Measurements from ENCODE around the gene SLC35F5.

The SLC35F5 gene

DNA sequence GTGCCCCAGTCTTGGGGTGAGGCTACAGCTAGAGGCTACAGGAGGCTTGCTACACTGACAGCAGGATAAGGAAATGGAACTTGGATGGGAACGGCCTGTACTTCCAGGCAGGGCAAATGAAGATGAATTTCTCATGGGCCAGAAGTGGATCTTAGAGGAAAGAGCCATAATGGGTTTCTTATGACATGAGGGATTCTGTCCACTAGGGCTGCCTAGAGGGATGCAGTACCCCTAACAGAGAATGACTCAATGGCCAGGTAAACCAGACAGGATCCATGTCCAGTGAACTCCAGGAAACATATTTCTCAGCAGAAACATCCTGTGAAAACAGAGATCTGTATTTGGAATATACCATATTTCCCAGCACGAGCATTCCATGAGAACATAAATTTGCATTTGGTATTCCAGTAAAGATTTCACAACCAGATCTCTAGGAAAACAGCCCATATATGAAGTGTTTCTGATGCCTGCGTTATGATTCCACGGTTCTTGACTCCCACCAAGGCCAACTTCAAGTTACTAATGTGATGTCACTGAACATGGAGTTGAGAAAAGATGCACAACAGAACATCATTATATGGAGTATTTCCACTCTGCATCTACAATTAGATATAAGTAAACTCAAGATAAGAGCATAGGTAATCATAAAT lies 11.5 kb upstream of the SLC35F5 start:
- TF ChIP-seq, protein P1, sequence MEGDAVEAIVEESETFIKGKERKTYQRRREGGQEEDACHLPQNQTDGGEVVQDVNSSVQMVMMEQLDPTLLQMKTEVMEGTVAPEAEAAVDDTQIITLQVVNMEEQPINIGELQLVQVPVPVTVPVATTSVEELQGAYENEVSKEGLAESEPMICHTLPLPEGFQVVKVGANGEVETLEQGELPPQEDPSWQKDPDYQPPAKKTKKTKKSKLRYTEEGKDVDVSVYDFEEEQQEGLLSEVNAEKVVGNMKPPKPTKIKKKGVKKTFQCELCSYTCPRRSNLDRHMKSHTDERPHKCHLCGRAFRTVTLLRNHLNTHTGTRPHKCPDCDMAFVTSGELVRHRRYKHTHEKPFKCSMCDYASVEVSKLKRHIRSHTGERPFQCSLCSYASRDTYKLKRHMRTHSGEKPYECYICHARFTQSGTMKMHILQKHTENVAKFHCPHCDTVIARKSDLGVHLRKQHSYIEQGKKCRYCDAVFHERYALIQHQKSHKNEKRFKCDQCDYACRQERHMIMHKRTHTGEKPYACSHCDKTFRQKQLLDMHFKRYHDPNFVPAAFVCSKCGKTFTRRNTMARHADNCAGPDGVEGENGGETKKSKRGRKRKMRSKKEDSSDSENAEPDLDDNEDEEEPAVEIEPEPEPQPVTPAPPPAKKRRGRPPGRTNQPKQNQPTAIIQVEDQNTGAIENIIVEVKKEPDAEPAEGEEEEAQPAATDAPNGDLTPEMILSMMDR (IDR thresholded peaks at IDR 0.05) = no peak

DNA sequence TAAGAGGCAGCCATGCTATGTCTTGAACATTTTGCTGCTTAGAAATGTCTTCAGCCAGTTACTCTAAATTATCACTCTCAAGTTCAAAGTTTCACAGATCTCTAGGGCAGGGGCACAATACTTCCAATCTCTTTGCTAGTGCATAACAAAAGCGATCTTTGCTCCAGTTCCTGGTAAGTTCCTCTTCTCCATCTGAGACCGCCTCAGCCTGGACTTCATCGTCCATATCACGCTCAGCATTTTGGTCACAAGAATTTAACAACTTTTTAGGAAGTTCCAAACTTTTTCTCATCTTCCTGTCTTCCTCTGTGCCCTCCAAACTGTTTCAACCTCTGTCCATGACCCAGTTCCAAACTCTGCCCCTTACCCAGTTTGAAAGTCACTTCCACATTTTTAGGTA lies 8.8 kb upstream of the SLC35F5 start:
- TF ChIP-seq, protein P1 (IDR thresholded peaks at IDR 0.05) = no peak

DNA sequence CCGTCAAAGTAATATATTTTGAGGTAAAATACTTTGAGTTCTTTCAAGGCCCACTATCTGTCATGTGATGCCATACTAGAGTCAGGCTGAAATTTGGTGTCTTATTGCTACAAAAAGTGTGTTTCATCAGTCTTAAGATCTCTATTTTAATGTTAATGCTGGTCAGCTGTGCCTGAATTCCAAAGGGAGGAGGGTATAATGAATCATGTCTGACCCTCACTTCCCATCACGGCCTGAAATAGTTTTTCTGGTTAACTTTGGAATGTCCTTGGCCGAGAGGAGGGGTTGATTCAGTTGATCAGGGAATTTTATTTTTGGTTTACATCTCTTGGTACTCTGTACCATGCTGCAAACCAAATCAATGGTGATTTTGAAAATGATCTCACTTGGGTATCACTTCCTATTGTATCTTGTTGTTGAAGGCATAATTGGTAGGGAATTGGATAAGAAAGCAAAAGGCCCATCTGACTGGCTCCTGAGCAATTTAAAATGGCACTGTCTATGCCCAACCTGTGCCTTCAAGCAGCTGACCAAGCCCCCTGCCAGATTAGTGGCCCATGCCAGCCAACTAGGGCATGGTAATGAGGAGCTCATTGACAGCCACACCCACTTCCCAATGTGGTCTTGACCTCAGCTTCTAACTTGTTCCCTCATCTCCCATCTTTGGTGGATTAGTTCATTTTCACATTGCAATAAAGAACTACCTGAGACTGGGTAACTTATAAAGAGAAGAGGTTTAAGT lies 6.1 kb upstream of the SLC35F5 start:
- TF ChIP-seq, protein P1 (IDR thresholded peaks at IDR 0.05) = no peak

DNA sequence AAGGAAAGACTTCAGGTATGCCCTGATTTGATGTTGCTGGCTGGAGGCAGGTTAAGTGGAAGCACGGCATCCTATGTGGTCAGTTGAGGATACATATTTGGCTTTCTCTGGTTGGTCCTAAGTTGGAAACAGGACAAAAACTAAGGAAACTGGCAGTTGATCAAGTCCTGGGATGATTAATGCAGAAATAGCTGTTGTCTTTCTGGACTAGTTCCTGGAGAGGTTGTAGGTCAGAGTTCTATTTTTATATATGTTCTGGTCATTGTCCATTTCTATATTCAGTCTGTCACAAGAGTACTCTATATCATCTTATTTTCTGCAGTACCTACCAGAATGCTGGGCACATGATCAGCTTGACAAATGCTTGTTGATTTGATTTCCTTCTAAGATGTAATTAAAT lies 4.0 kb upstream of the SLC35F5 start:
- TF ChIP-seq, protein P1 (IDR thresholded peaks at IDR 0.05) = no peak

DNA sequence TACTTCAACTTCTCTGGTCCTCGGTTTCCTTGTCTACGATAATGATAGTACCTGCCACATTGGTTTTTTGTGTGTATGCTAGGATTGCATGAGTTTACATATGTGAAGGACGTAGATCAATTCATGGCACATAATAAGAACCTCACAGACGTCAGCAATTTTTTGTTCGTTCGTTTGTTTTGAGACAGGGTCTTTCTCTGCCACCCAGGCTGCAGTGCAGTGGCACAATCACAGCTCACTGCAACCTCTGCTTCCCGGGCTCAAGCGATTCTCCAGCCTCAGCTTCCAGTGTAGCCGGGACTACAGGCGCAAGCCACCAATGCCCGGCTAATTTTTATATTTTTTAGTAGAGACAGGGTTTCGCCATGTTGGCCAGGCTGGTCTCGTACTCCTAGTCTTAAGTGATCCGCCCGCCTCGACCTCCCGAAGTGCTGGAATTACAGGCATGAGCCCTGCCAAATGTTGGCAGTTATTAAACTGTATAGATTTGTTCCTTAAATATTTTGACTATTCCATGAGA lies 756 bp upstream of the SLC35F5 start:
- TF ChIP-seq, protein P1 (IDR thresholded peaks at IDR 0.05) = no peak

DNA sequence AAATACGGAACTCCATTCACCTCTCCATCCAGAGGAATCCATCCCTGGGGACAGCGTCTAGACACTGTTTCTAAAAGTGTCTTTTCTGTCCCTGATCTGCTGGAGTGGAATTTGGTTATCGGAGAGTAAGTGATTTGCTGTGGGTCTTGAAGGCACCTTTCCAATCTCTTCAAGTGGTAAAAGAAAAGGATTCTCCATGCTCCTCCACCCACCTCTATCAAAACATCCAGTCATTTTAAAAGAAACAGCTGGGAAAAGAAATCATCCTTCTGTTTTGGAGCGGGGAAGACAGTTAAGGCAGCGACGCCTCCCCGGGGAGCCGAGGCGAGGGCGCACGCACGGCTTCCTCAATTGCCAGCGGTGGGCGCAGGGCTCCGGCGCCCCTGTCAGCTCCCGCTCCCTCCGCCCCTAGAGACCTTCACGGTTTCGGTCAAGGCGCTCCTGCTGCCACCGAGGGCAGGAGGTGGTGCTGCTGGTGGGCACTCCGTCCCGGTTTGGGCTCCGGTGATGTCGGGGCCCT lies 547 bp downstream of the SLC35F5 start:
- TF ChIP-seq, protein P1 (IDR thresholded peaks at IDR 0.05) = no peak

DNA sequence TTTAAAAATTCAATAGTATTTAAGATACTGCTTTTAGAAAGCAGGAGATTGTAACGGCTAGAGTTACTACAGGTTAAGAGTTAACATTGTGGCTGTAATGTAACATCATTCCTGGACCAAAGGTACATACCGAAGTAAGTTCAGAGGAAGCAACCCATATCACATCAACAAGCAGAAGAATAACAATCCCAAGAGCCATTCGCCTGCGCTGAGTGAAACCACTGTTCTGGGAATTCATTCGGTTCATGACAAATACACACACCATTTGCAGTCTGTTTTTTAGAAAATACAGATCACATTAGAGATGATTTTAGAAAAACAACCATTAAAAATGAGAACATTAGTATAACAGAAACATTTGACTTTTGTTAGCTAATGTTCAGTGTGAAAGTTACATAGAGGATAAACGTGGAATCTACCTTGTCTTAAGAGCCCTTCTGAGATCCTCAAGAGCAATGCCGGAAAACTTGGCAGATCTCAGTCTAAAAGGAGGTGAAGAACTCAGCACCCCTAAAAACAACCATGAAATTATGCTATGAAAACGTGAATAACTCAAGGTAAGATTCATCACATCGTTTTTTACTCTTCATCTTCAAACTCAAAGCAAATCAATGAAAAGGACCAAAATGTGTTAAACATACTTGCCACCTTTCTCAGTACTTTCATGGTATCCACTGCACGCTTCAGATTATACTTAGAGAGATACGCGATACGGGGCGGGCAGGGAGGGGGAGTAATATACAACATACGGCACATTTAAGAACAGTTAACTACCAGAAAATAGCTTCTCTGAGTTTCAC lies 1.2 kb downstream of the SLC35F5 start:
- TF ChIP-seq, protein P1 (IDR thresholded peaks at IDR 0.05) = no peak
